Naive thymus-derived CD8-positive, alpha-beta T cell (primary cell): Measurements from ENCODE around the gene UBTF. TPM values are rescaled to one million over a fixed set of nuclear protein-coding genes. Genes with fewer than 3 reads are reported as not detected.
"Not testable (repeated sequence)": the region's sequence is repeated elsewhere in the genome, so short reads cannot be mapped to it uniquely, and the experiment has no call there.

Experiments used
- ATAC-seq, 2 donors: fragments of 150-1000 bp; cut with Tn5 transposase in 1 of 2; sonication (Bioruptor Pico), chemical (Tn5 transposase) in 1 of 2; 1 replicate in 1 of 2; 2 replicates in 1 of 2; pipeline ENCODE4 v1.10.0; 2021; ENCODE audit warnings: mild to moderate bottlenecking in 2 of 2, moderate library complexity in 2 of 2
- POLR2A ChIA-PET: fragments of 350-600 bp; sonication (Branson Sonifier 250); formaldehyde crosslinking; loops from one replicate; lab custom pipeline; 2021; ENCODE audit warnings: antibody characterized with exemption; lab: Charles Lee
- DNase-seq, 10 donors: peaks; one replicate each; pipeline versions ENCODE4 v3.0.0 to v3.0.0-alpha.2; 2020 to 2022
- H3K27ac Mint-ChIP-seq, 10 donors: one replicate each; pipeline ENCODE4 v1.8.0; 2020 to 2022; ENCODE audit warnings: mild to moderate bottlenecking in 10 of 10, mixed read lengths in 10 of 10, moderate library complexity in 4 of 10, inconsistent platforms in 1 of 10
- H3K27me3 Mint-ChIP-seq, 5 donors: one replicate each; pipeline ENCODE4 v1.8.0; 2021 to 2022; ENCODE audit warnings: mixed read lengths in 5 of 5
- H3K36me3 Mint-ChIP-seq, 3 donors: one replicate each; pipeline ENCODE4 v1.8.0; 2020 to 2022; ENCODE audit warnings: mixed read lengths in 3 of 3, mild to moderate bottlenecking in 2 of 3, inconsistent platforms in 1 of 3
- H3K4me1 Mint-ChIP-seq, 4 donors: one replicate each; pipeline ENCODE4 v1.8.0; 2021 to 2022; ENCODE audit warnings: mixed read lengths in 4 of 4
- H3K4me3 Mint-ChIP-seq, 10 donors: one replicate each; pipeline ENCODE4 v1.8.0; 2020 to 2022; ENCODE audit warnings: mild to moderate bottlenecking in 10 of 10, mixed read lengths in 10 of 10, moderate library complexity in 6 of 10, inconsistent platforms in 1 of 10
- H3K9me3 Mint-ChIP-seq, 9 donors: one replicate each; pipeline ENCODE4 v1.8.0; 2020 to 2022; ENCODE audit warnings: mixed read lengths in 9 of 9, mild to moderate bottlenecking in 3 of 9, inconsistent platforms in 1 of 9, moderate library complexity in 1 of 9
- polyA plus RNA-seq, 3 donors: library from polyadenylated mRNA; unstranded; fragments of 300-500 nt; fragmentation: Illumina TruSeq; gene quantifications; one replicate each; pipeline ENCODE4 v1.2.3, GENCODE V29; 2021
- total RNA-seq, 8 experiments: library from RNA in 2 of 8; stranded (reverse) in 2 of 8; gene quantifications; one replicate each; pipeline ENCODE4 v1.2.3 and lab custom pipeline; 2021 to 2026

UBTF gene
- total and polyA plus RNA-seq, 5 experiments from 2014 or later = 41.5 to 362 (median 94.2) TPM

DNA sequence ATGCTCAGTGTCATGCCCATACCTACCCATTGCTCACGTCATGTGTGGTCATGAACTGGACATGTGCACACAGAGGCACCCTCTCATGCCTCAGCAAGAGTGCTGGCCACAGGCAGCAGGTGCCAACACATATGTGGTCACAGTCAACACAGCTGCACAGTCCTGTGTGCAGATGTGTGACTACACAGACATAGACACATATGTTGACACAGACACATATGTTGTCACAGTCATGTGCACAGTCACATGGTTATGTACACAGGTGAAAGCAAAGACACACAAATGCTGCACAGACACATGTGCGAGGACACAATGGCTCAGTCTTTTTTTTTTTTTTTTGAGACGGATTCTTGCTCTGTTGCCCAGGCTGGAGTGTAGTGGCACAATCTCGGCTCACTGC is 37.2 kb upstream of the UBTF start:
- Mint-ChIP-seq H3K36me3 (no peaks in the 10 kb centered on the region), H3K4me1 (peaks cover 0 to 10% (median 4%) of the 10 kb centered on the region in 4 donors), H3K27me3 (no peaks in the 10 kb centered on the region), H3K27ac (no peak overlapping the region), H3K4me3 (no peak overlapping the region), H3K9me3 (no peaks in the 10 kb centered on the region)
- no peak for ATAC-seq
- POLR2A ChIA-PET = no interaction called here
- DNase-seq = no peak

DNA sequence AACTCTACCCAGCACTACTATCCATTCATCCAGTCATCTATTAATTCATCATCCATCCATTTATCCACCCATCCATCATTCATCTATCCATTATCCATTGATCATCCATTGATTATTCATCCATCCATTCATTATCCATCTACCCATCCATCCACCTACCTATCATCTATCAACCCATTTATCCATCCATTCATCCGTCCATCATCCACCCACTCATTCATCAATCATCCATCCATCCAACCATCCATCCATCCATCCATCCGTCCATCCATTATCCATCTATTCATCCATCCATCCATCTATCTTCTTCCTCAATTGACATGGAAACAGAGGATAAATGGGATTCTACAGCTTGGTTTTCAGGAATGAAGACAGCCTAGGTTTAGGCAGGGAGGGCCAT is 36.4 kb upstream of the UBTF start:
- Mint-ChIP-seq H3K27me3 (no peaks in the 10 kb centered on the region), H3K36me3 (no peaks in the 10 kb centered on the region), H3K4me3 (no peak overlapping the region), H3K9me3 (no peaks in the 10 kb centered on the region), H3K4me1 (peaks cover 0 to 14% (median 5%) of the 10 kb centered on the region in 4 donors), H3K27ac (no peak overlapping the region)
- DNase-seq (no peak), ATAC-seq (no peak)
- POLR2A ChIA-PET = interaction anchor here (0.9 kb wide), 1 partner anchor 34 kb away, joined by 3 read pairs; no protein-coding TSS in a partner anchor

DNA sequence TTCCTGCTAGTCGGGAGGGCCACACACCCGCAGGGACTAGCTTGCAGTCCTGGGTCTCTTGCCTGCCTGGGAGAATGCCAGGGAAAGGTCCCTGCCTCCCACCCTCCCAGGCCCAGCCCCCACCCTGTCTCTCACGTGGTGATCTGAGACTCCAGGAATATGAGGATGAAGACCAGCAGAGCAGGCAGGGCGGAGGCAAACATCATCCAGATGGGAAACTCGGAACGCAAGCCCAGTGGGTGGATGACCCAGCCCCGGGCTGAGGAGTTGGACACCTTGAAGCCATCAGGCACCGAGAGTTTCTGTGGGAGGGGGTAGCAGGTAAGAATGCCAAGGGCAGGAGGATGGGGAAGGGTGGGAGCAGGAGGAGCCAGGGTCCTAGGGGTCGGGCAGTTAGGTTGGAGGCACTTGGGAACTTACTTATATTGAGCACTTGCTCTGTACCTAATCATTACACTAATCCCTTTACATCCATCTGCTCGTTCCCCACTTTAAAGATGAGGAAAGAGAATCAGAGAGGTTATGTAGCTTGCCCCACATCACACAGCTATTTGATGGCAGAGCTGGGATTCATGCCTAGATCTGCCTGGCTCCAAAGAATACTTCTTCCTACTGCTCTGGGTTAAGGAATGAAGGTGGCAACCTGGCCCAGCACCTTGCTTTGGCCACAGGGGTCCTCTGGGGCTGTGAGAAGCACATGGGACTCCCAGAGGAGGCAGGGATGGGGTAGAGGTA is 35.1 kb upstream of the UBTF start:
- Mint-ChIP-seq H3K36me3 (no peaks in the 10 kb centered on the region), H3K4me1 (peaks cover 7 to 28% (median 12%) of the 10 kb centered on the region in 4 donors), H3K27ac (no peak overlapping the region), H3K4me3 (no peak overlapping the region), H3K27me3 (no peaks in the 10 kb centered on the region), H3K9me3 (no peaks in the 10 kb centered on the region)
- DNase-seq (no peak), ATAC-seq (no peak)
- POLR2A ChIA-PET = interaction anchor here (0.7 to 1.2 kb wide), 3 partner anchors 8 to 39 kb away, joined by 3 to 5 read pairs (median 3); no protein-coding TSS in a partner anchor

DNA sequence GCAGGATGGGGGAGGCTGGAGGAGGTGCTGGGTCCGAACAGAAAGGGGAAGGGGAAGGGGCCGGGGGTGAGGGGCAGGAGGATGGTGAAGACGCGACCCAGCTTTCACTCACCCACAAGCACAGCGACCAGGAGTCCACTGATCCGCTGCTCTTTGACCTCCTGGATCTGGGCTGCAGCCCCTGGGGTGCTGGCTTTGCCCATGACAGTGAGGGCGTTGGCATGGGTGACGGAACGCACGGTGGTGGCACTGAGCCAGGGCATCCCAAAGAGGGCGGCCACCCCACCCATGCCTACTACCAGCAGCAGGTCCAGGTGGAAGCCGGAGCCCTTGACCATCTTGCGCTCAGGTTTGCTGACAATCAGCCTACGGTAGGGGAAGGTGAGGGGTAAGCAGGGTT is 33.5 kb upstream of the UBTF start:
- POLR2A ChIA-PET = interaction anchor here (1.1 kb wide), 1 partner anchor 32 kb away, joined by 5 read pairs; no protein-coding TSS in a partner anchor

DNA sequence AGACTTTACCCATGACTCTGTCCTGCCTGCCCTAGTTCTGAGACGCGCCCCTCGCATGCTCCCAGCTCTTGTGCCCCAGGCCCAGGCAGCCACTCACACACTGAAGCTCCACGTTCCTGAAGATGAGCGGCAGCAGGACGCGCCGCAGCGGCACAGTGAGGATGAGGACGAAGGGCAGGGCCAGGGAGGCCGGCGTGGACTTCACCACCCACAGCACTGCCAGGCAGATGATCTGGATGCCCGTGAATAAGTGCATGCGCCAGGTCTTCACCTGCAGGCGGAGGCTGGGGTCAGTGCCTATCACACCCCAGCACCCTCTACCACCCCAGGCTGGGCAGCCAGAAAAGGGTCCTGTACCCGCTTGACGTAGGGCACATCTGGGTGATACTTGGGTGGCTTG is 31.6 kb upstream of the UBTF start:
- peak overlapping the region in 5 of 10 donors; percentile 51 to 68 (median 56) for H3K27ac Mint-ChIP-seq
- H3K4me1 Mint-ChIP-seq = peaks cover 21 to 52% (median 42%) of the 10 kb centered on the region in 4 donors
- H3K9me3 Mint-ChIP-seq = no peaks in the 10 kb centered on the region
- POLR2A ChIA-PET = interaction anchor here (6.5 kb wide), 1 partner anchor 31 kb away, joined by 82 read pairs; the partner anchor contains the start of gene UBTF
- H3K36me3 Mint-ChIP-seq = no peaks in the 10 kb centered on the region
- H3K27me3 Mint-ChIP-seq = no peaks in the 10 kb centered on the region
- ATAC-seq (no peak), DNase-seq (no peak)
- H3K4me3 Mint-ChIP-seq = no peak overlapping the region

More for the DNA sequence above, 33.5 kb upstream of the UBTF start:
- Mint-ChIP-seq H3K27me3 (no peaks in the 10 kb centered on the region), H3K27ac (no peak overlapping the region), H3K36me3 (no peaks in the 10 kb centered on the region), H3K4me1 (peaks cover 13 to 42% (median 23%) of the 10 kb centered on the region in 4 donors), H3K9me3 (no peaks in the 10 kb centered on the region), H3K4me3 (no peak overlapping the region)
- no peak for DNase-seq
- no peak for ATAC-seq

DNA sequence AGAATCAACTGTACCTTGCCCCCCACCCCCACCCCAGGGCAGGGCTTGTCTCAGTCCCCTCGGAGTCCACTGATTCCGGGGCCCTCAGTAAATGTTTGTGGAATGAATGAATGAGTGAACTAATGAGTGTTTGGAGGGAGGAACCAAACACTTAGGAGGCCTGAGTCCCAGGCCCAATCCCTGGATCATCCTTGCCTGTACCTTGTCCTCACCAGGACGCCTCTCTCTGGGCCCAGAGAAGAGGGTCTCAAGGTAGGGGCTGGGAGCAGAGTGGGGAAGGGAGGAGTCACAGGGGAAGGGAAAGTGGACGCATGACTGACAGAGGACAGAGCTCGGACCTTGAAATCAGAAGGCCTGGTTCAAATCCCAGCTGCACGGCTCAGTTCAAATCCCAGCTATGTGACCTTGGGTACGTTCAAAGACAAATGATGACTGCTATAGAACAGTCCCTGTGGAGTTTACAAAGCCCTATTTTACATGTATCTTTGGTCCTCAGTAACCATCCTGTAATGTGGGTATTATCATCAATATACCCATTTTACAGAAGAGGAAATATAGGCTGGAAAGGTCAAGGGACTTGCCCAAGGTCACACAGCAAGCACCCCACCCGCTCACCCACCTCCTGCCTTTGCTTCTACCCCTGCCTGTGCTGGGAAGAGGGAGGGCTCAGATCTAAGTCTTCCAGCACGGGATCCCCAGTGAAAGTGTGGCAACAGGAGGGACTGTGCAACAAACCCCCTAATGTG is 30.2 kb upstream of the UBTF start:
- Mint-ChIP-seq H3K4me1 (peaks cover 22 to 60% (median 52%) of the 10 kb centered on the region in 4 donors), H3K27me3 (no peaks in the 10 kb centered on the region), H3K27ac (peak overlapping the region in 9 of 10 donors; percentile 41 to 84 (median 67)), H3K4me3 (peak overlapping the region in 1 of 10 donors; percentile 48), H3K36me3 (no peaks in the 10 kb centered on the region), H3K9me3 (no peaks in the 10 kb centered on the region)
- no peak for DNase-seq
- POLR2A ChIA-PET = interaction anchor here (6.5 kb wide), 1 partner anchor 29 kb away, joined by 82 read pairs; the partner anchor contains the start of gene UBTF
- no peak for ATAC-seq

DNA sequence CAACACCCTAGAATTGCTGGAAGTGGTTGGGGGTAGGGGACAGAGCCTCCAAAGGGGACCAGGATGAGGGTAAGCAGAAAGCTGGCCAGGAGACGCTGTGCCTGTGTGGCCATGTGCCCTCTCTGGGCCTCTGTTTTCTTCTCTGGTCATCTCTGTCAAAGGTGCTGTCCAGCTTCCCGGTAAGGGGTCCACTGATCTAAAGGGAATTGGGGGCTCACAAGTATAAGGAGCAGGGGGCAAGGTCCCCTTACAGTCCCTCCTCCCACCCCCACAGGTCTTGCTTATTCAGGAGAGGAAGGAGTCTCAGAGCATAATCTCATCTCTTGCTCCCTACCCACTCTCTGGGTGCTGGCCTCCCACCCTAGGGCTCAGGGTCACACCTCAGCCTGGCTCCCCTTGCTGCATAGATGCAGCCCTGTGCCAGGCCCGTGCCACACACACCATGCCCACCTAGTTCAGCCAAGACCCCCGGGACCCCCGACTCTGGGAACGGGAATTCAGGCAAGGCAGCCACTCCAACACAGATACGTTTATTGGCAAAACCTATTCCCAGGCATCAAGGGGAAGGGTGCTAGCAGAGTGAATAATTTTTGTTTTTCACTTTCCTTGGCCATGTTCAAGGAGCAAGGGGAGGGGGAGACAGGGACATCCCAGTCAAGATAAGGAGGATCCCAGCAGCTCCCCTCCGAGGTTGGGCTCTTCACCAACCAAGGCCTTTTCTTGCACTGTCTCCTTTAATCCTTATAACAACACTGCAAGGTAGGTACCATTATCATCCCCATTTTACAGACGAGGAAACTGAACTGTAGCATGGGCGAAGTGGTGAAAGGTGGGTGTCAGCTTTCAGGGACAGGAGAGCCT is 28.6 kb upstream of the UBTF start:
- peaks cover 22 to 60% (median 55%) of the 10 kb centered on the region in 4 donors for H3K4me1 Mint-ChIP-seq
- H3K27ac Mint-ChIP-seq = peak overlapping the region; percentile 20 to 96 (median 85)
- no peak for DNase-seq
- H3K36me3 Mint-ChIP-seq = no peaks in the 10 kb centered on the region
- POLR2A ChIA-PET = interaction anchor here (1.0 to 6.5 kb wide), 9 partner anchors 11 to 107 kb away, joined by 3 to 82 read pairs (median 3); partner anchors contain the start of gene UBTF
- no peak for ATAC-seq
- no peaks in the 10 kb centered on the region for H3K27me3 Mint-ChIP-seq
- peak overlapping the region in 6 of 10 donors; percentile 4 to 75 (median 40) for H3K4me3 Mint-ChIP-seq
- no peaks in the 10 kb centered on the region for H3K9me3 Mint-ChIP-seq

DNA sequence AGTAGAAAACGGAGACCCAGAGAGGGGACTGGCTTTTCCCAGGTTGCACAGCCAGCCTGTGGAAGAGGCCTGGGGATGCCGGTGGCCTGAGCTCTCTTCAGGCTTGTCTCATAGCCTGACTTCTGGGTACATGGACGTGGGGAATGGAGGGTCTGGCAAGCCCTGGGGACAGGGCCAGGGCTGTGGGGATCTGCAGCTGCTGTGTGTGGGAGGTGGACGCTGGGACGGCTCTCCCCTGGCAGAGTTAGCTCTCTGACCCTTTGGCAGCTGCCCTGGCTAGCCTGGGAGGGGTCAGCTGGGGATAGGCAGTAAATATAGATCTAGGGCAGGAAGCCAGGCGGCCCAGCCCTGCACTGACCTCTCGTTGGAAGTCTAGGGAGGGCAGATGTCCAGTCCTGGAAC is 28.0 kb upstream of the UBTF start:
- DNase-seq (no peak), ATAC-seq (no peak)
- Mint-ChIP-seq H3K27me3 (no peaks in the 10 kb centered on the region), H3K9me3 (no peaks in the 10 kb centered on the region), H3K4me3 (peak overlapping the region in 4 of 10 donors; percentile 1 to 75 (median 64)), H3K4me1 (peaks cover 22 to 60% (median 57%) of the 10 kb centered on the region in 4 donors), H3K27ac (peak overlapping the region in 9 of 10 donors; percentile 71 to 96 (median 86)), H3K36me3 (no peaks in the 10 kb centered on the region)
- POLR2A ChIA-PET = interaction anchor here (0.5 to 6.5 kb wide), 9 partner anchors 12 to 107 kb away, joined by 3 to 82 read pairs (median 3); partner anchors contain the start of gene UBTF

DNA sequence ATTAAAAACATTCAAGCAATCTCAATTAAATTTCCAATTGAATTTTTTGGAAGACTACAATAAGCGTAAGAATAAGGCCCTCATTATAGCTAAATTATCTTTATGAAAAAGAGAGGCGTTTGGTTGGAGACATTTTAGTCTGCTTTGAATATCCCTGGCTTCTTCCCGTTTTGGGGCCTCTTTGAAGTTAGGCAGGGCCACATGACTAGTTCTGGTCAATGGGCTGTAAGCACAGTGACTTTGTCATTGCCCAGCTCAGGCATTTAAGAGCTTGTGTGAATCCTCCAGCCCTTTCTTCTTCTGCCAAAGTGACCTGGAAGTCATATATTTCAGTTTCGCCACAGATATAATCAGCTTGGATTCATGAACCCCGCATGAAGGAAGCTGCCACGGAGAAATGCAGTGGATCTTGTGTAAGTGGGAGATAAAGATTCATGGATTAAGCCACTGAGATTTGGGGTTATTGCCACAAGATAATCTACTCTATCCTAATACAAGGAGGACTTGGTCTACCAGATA is 21.7 kb upstream of the UBTF start:
- Mint-ChIP-seq H3K36me3 (no peaks in the 10 kb centered on the region), H3K27ac (peak overlapping the region in 1 of 10 donors; percentile 51), H3K4me1 (peaks cover 3 to 17% (median 13%) of the 10 kb centered on the region in 4 donors), H3K27me3 (no peaks in the 10 kb centered on the region), H3K9me3 (no peaks in the 10 kb centered on the region), H3K4me3 (no peak overlapping the region)
- POLR2A ChIA-PET = interaction anchor here (0.6 to 0.8 kb wide), 3 partner anchors 9 to 21 kb away, joined by 3 to 8 read pairs (median 4); no protein-coding TSS in a partner anchor
- no peak for ATAC-seq
- no peak for DNase-seq

DNA sequence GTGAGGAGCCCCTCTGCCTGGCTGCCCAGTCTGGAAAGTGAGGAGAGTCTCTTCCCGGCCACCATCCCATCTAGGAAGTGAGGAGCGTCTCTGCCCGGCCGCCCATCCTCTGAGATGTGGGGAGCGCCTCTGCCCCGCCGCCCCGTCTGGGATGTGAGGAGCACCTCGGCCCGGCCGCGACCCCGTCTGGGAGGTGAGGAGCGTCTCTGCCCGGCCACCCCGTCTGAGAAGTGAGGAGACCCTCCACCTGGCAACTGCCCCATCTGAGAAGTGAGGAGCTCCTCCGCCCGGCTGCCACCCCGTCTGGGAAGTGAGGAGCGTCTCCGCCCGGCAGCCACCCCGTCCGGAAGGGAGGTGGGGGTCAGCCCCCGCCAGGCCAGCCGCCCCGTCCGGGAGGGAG is 18.4 kb upstream of the UBTF start:
- not testable (repeated sequence) for H3K27me3 Mint-ChIP-seq, H3K27ac Mint-ChIP-seq, H3K4me3 Mint-ChIP-seq, DNase-seq, ATAC-seq, H3K36me3 Mint-ChIP-seq, H3K9me3 Mint-ChIP-seq
- POLR2A ChIA-PET = interaction anchor here (0.6 to 1.2 kb wide), 2 partner anchors 16 to 79 kb away, joined by 4 to 6 read pairs; no protein-coding TSS in a partner anchor
- H3K4me1 Mint-ChIP-seq = peaks cover 7 to 11% (median 8%) of the 10 kb centered on the region in 4 donors

DNA sequence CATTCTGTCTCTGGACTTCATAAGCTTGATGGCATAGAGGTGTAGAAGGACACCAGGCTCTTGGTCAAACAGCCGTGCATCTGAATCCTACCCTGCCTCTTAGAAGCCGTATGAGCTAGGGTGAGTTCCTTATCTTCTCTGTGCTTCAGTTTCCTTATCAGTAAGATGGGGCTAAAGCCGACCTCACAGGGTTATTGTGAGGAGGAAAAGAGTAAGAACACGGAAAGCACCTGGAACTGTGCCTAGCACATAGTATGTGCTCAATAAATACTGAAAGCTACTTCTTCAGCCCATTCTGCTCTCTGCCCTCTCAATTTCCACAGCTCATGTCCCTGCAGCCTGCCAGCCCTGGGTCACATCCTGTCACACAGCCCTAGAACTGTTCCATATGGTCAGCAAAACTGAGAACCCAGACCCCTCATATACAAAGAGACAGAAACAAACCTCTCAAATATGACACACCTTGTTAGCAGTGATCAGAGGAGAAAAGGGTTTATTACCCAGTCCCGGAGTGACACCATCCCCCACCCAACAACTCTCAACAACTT is 17.0 kb upstream of the UBTF start:
- Mint-ChIP-seq H3K4me3 (no peak overlapping the region), H3K36me3 (no peaks in the 10 kb centered on the region), H3K27ac (peak overlapping the region in 1 of 10 donors; percentile 60), H3K4me1 (peaks cover 7 to 9% (median 8%) of the 10 kb centered on the region in 4 donors), H3K9me3 (no peaks in the 10 kb centered on the region), H3K27me3 (peaks cover 0 to 4% (median 0%) of the 10 kb centered on the region in 5 donors)
- no peak for ATAC-seq
- POLR2A ChIA-PET = no interaction called here
- DNase-seq = no peak
